ENCODE results near the gene TRPM4. TPM values are rescaled to one million over a fixed set of nuclear protein-coding genes. Genes with fewer than 3 reads are reported as not detected.
"Not testable (repeated sequence)": the region's sequence is repeated elsewhere in the genome, so short reads cannot be mapped to it uniquely, and the experiment has no call there.

TRPM4 gene
- total and polyA plus RNA-seq, 2 experiments from 2014 or later, result 16.5 to 25.7 TPM

GRCh38 chr19:49127225-49127624 lies 30.4 kb upstream of the TRPM4 start:
- peaks cover 14% of the 10 kb centered on the region for H3K27me3 Mint-ChIP-seq (ENCODE audit: insufficient read depth, low read depth, poor library complexity)
- not testable (repeated sequence) for H3K36me3 Mint-ChIP-seq (ENCODE audit: low read depth); H3K79me2 ChIP-seq (replicated peaks; ENCODE audit: insufficient read depth); H3K27ac Mint-ChIP-seq; H3F3A ChIP-seq (replicated peaks; ENCODE audit: low read depth); ATAC-seq; H3K27me3 ChIP-seq (ENCODE audit: insufficient read depth); H3K9me2 ChIP-seq (ENCODE audit: insufficient read depth); DNase-seq (ENCODE audit: low spot score); H4K20me1 ChIP-seq (replicated peaks; ENCODE audit: insufficient read depth); H3K27ac ChIP-seq (ENCODE audit: low read depth); H3K36me3 ChIP-seq (ENCODE audit: insufficient read depth); H2AFZ ChIP-seq; H3K9me3 Mint-ChIP-seq
- peak overlapping the region; percentile 69 for H3K4me3 ChIP-seq
- peak overlapping the region; percentile 50; the same call in 1 of the 3 replicates for H3K4me3 Mint-ChIP-seq
- peaks cover 14% of the 10 kb centered on the region for H3K4me1 ChIP-seq (ENCODE audit: insufficient read depth)
- H3K4me2 ChIP-seq, result peak overlapping the region; percentile 92
- peaks cover 20% of the 10 kb centered on the region for H3K4me1 Mint-ChIP-seq

DNA sequence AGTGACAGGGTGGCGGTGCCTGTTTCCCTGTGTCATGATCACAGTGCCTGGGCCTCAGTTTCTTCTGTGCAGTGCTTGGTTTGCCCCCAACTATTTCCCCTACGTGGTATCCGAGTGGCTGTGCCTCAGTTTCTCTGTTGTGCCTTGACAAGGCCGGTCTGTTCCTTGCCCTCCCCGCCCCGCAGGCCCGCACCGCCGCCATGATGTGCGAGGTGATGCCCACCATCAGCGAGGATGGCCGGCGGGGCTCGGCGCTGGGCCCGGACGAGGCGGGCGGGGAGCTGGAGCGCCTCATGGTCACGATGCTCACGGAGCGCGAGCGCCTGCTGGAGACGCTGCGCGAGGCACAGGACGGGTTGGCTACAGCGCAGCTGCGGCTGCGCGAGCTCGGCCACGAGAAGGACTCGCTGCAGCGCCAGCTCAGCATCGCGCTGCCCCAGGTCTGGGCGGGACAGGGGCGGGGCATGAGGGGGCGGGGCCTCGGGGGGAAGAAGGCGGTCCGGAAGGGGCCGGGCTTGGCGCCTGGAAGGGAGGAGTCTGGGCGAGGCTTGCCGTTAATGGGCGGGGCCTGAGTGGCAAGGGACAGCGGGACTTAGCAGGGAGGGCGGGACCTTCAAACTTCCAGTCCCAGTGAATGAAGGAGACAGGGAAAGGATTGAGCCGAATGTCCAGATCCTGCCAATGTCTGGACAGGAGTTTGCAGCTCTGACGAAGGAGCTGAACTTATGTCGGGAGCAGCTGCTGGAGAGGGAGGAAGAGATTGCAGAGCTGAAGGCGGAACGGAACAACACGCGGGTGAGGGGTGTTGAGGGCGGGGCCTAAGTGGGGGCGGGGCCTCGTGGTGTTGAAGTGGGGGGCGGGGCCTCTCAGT lies 29.7 kb upstream of the TRPM4 start:
- Histone ChIP-seq H3F3A (replicated peaks; ENCODE audit: low read depth) (peaks cover 10% of the 10 kb centered on the region; the same call in 1 of the 2 replicates), H3K4me2 (peak overlapping the region; percentile 92), H3K27me3 (ENCODE audit: insufficient read depth) (peaks cover 5% of the 10 kb centered on the region; the same call in 1 of the 2 replicates), H3K27ac (ENCODE audit: low read depth) (no peak overlapping the region), H3K4me3 (peak overlapping the region; percentile 69), H3K4me1 (ENCODE audit: insufficient read depth) (peaks cover 18% of the 10 kb centered on the region), H2AFZ (peak overlapping the region; percentile 100), H4K20me1 (replicated peaks; ENCODE audit: insufficient read depth) (no peaks in the 10 kb centered on the region), H3K36me3 (ENCODE audit: insufficient read depth) (no peaks in the 10 kb centered on the region), H3K9me2 (ENCODE audit: insufficient read depth) (no peaks in the 10 kb centered on the region), H3K79me2 (replicated peaks; ENCODE audit: insufficient read depth) (no peaks in the 10 kb centered on the region)
- H3K4me1 Mint-ChIP-seq, result peaks cover 23% of the 10 kb centered on the region
- peak; percentile 72 for ATAC-seq
- H3K36me3 Mint-ChIP-seq (ENCODE audit: low read depth), result no peaks in the 10 kb centered on the region; the same call in 2 of the 3 replicates
- H3K27me3 Mint-ChIP-seq (ENCODE audit: insufficient read depth, low read depth, poor library complexity), result peaks cover 13% of the 10 kb centered on the region
- DNase-seq (ENCODE audit: low spot score), result peak; percentile 99
- peak overlapping the region; percentile 85 for H3K4me3 Mint-ChIP-seq
- peak overlapping the region; percentile 83; the same call in 1 of the 2 replicates for H3K27ac Mint-ChIP-seq
- no peaks in the 10 kb centered on the region for H3K9me3 Mint-ChIP-seq
- TF ChIP-seq ZNF114 (CRISPR knock-in tag; IDR thresholded peaks at IDR 0.05) (no peak), POLR2AphosphoS5 (IDR thresholded peaks at IDR 0.05; ENCODE audit: low read depth) (peak; percentile 97), NANOG (IDR thresholded peaks at IDR 0.05; ENCODE audit: borderline replicate concordance) (no peak), EZH2 (IDR thresholded peaks at IDR 0.05; ENCODE audit: low read depth, unreplicated experiment) (no peak), ZNF331 (CRISPR knock-in tag; IDR thresholded peaks at IDR 0.05; ENCODE audit: low read depth) (no peak), EZH2phosphoT487 (IDR thresholded peaks at IDR 0.05; ENCODE audit: unreplicated experiment) (no peak), CREB1 (CRISPR knock-in tag; IDR thresholded peaks at IDR 0.05; ENCODE audit: low read depth) (peak; percentile 45; the same call in 1 of the 2 replicates), JUNB (IDR thresholded peaks at IDR 0.05; ENCODE audit: unreplicated experiment) (no peak), STAT1 (IDR thresholded peaks at IDR 0.05; ENCODE audit: unreplicated experiment) (no peak), REST (IDR thresholded peaks at IDR 0.05; ENCODE audit: unreplicated experiment) (no peak)
